Breast epithelium (tissue), 3 donors: ENCODE data around the gene S100A4.
"Not testable (repeated sequence)": the region's sequence is repeated elsewhere in the genome, so short reads cannot be mapped to it uniquely, and the experiment has no call there.

Experiments
- CTCF ChIP-seq, 3 donors: fragments of 450-650 bp; IDR thresholded peaks; one replicate each; pipeline ENCODE4 v1.5.1; 2016 to 2017; ENCODE audit warnings: antibody characterized with exemption in 3 of 3, mild to moderate bottlenecking in 3 of 3, moderate library complexity in 3 of 3
- POLR2A ChIP-seq: fragments of 450-650 bp; IDR thresholded peaks from one replicate; pipeline ENCODE4 v1.6.1; 2016; ENCODE audit warnings: antibody characterized with exemption, mild to moderate bottlenecking, moderate library complexity

- TF ChIP-seq CTCF (IDR thresholded peaks at IDR 0.05); POLR2A: not testable (repeated sequence)
Observed at GRCh38 chr1:153522353-153523048, 23.1 kb downstream of the S100A4 start.
